Measurements from ENCODE around the gene SPTLC3.

SPTLC3 gene

DNA sequence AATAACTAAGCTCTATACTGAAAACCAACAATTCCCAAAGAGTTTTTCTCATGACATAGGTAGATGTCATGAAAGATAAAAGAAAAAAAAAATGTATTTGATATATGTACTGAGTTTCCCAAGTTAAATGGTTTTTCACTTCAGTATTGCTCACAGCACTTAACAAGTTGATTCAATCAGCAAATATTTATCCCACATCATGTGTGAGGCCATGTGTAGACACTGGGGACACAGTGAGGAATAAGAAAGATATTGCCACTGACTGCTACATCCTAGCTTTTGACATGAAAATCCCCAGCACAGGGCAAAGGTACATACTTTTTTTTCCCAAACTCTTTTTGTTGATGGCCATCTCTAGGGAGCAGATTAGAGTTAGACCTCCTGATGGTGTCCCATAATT is 25.3 kb downstream of the SPTLC3 start:
- Histone ChIP-seq H3K9ac (ENCODE audit: low read length) (no peak overlapping the region), H3K4me1 (ENCODE audit: low read length) (no peaks in the 10 kb centered on the region), H3K36me3 (replicated peaks; ENCODE audit: low read depth, low read length) (no peaks in the 10 kb centered on the region), H3K4me3 (ENCODE audit: low read length) (no peak overlapping the region), H2AFZ (ENCODE audit: low read depth, low read length) (no peak overlapping the region), H3K9me3 (ENCODE audit: insufficient read depth, low read length) (no peaks in the 10 kb centered on the region), H3K79me2 (ENCODE audit: low read length) (no peaks in the 10 kb centered on the region), H3K27me3 (ENCODE audit: low read depth, low read length) (peaks cover 33% of the 10 kb centered on the region), H3K27ac (ENCODE audit: low read length) (no peak overlapping the region), H4K20me1 (ENCODE audit: insufficient read depth, low read length) (no peaks in the 10 kb centered on the region), H3K4me2 (ENCODE audit: low read length) (no peak overlapping the region)
- TF ChIP-seq CTCF (IDR thresholded peaks at IDR 0.05; ENCODE audit: low read depth, low read length): no peak
- TF ChIP-seq EZH2phosphoT487 (IDR thresholded peaks at IDR 0.05; ENCODE audit: low read depth): no peak

DNA sequence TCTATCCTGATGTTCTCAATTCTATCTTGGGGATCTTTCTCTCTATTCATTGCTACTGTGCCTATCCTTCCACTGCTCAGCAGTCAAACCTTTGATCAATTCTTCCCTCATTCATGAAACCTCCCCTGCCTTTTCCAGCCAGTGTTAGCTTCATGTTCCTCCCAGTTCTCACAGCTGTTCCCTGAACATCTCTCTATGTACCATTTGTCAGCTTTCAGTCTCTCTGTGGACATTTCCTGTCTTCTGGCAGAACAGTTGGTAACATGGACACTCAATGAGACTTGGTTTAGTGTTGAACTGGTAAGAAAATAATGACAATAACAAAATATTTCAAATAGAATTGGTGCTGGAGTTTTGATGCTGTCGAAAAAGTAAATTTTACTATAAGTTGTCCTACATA is 26.2 kb downstream of the SPTLC3 start:
- Histone ChIP-seq H3K27ac (ENCODE audit: low read length) (no peak overlapping the region), H3K9ac (ENCODE audit: low read length) (no peak overlapping the region), H3K9me3 (ENCODE audit: insufficient read depth, low read length) (no peaks in the 10 kb centered on the region), H3K4me1 (ENCODE audit: low read length) (no peaks in the 10 kb centered on the region), H3K79me2 (ENCODE audit: low read length) (no peaks in the 10 kb centered on the region), H2AFZ (ENCODE audit: low read depth, low read length) (no peak overlapping the region), H4K20me1 (ENCODE audit: insufficient read depth, low read length) (no peaks in the 10 kb centered on the region), H3K36me3 (replicated peaks; ENCODE audit: low read depth, low read length) (no peaks in the 10 kb centered on the region), H3K4me3 (ENCODE audit: low read length) (no peak overlapping the region), H3K4me2 (ENCODE audit: low read length) (no peak overlapping the region), H3K27me3 (ENCODE audit: low read depth, low read length) (peaks cover 24% of the 10 kb centered on the region)
- TF ChIP-seq CTCF (IDR thresholded peaks at IDR 0.05; ENCODE audit: low read depth, low read length) (no peak), EZH2phosphoT487 (IDR thresholded peaks at IDR 0.05; ENCODE audit: low read depth) (no peak)

GRCh38 chr20:13035399-13036152 is 26.8 kb downstream of the SPTLC3 start:
- no peak overlapping the region for H3K4me3 ChIP-seq (ENCODE audit: low read length)

DNA sequence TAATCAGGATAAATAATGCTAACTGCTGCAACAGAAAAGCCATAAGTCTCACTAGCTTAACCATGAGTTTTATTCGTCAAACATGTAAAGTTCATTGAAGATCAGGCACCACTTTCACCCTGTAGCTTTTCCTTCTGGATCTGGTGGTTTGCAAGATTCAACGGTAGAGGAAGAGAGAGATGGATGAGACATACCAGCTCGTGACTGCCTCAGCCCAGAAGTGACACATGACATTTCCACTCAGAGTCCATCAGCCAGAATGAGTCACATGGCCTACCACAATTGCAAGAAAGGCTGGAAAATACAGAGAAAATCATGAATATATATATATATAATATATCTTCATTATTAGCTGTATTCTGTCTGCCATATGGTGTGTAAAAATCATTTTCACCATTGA is 29.0 kb downstream of the SPTLC3 start:
- no peak for TF ChIP-seq CTCF (IDR thresholded peaks at IDR 0.05; ENCODE audit: low read depth, low read length)
- TF ChIP-seq EZH2phosphoT487 (IDR thresholded peaks at IDR 0.05; ENCODE audit: low read depth): no peak
- Histone ChIP-seq H3K79me2 (ENCODE audit: low read length) (no peaks in the 10 kb centered on the region), H3K27me3 (ENCODE audit: low read depth, low read length) (peaks cover 11% of the 10 kb centered on the region; the same call in 1 of the 2 replicates), H3K36me3 (replicated peaks; ENCODE audit: low read depth, low read length) (no peaks in the 10 kb centered on the region), H3K27ac (ENCODE audit: low read length) (no peak overlapping the region), H3K4me3 (ENCODE audit: low read length) (no peak overlapping the region), H3K4me1 (ENCODE audit: low read length) (no peaks in the 10 kb centered on the region), H2AFZ (ENCODE audit: low read depth, low read length) (no peak overlapping the region), H3K9me3 (ENCODE audit: insufficient read depth, low read length) (no peaks in the 10 kb centered on the region), H4K20me1 (ENCODE audit: insufficient read depth, low read length) (no peaks in the 10 kb centered on the region), H3K9ac (ENCODE audit: low read length) (no peak overlapping the region), H3K4me2 (ENCODE audit: low read length) (no peak overlapping the region)

More at GRCh38 chr20:13035399-13036152, 26.8 kb downstream of the SPTLC3 start:
- Histone ChIP-seq H2AFZ (ENCODE audit: low read depth, low read length) (no peak overlapping the region), H3K27me3 (ENCODE audit: low read depth, low read length) (peaks cover 18% of the 10 kb centered on the region), H3K27ac (ENCODE audit: low read length) (no peak overlapping the region), H3K36me3 (replicated peaks; ENCODE audit: low read depth, low read length) (no peaks in the 10 kb centered on the region), H3K79me2 (ENCODE audit: low read length) (no peaks in the 10 kb centered on the region), H3K9me3 (ENCODE audit: insufficient read depth, low read length) (no peaks in the 10 kb centered on the region), H3K4me2 (ENCODE audit: low read length) (no peak overlapping the region), H3K4me1 (ENCODE audit: low read length) (no peaks in the 10 kb centered on the region), H4K20me1 (ENCODE audit: insufficient read depth, low read length) (no peaks in the 10 kb centered on the region), H3K9ac (ENCODE audit: low read length) (no peak overlapping the region)
- TF ChIP-seq EZH2phosphoT487 (IDR thresholded peaks at IDR 0.05; ENCODE audit: low read depth) (no peak), CTCF (IDR thresholded peaks at IDR 0.05; ENCODE audit: low read depth, low read length) (no peak)

Measured in OCI-LY3 (cell line).